Left lobe of liver (tissue), 2 donors: ENCODE measurements around the gene TMEM175. TPM values are rescaled to one million over a fixed set of nuclear protein-coding genes. Genes with fewer than 3 reads are reported as not detected.
A peak's percentile ranks its signal among the peaks of the same experiment; 100 is the strongest.

Experiments used
- ATAC-seq: fragments of 200-7000 bp; cut with Tn5 transposase; one replicate; pipeline ENCODE4 v1.9.1; 2020; ENCODE audit warnings: mild to moderate bottlenecking, moderate library complexity
- DNase-seq: peaks from one replicate; pipeline ENCODE4 v3.0.0-alpha.2; 2020; ENCODE audit warnings: low spot score
- total RNA-seq: library from RNA; stranded (reverse); gene quantifications from one replicate; pipeline ENCODE4 v1.2.1, GENCODE V29; 2021
- donor health status: DM: no; HTN: no; CAD: no; lungs with moderate emphysema.
- donor health status: DM: no; HTN: yes; CAD: no.

The TMEM175 gene
- total RNA-seq, 1 donor from 2014 or later = 39.2 TPM

DNA sequence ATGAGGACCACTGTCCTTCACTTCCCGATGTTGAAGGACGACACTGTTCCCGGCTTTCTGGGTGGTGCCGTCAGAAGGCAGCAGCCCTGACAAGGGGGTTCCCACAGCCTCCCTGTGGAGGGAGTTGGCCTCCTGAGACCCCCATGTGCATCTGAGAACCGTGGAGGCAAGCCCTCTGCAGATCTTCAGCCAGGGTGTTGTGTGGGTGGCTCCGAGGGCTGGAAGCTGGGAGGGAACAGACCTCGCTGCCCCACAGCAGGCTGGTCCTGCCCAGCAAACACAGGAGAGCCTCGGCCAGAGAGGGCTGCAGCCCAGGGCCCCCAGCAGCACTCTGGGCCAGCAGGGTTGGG lies 24.9 kb downstream of the TMEM175 start:
- no peak for ATAC-seq
- DNase-seq = no peak

DNA sequence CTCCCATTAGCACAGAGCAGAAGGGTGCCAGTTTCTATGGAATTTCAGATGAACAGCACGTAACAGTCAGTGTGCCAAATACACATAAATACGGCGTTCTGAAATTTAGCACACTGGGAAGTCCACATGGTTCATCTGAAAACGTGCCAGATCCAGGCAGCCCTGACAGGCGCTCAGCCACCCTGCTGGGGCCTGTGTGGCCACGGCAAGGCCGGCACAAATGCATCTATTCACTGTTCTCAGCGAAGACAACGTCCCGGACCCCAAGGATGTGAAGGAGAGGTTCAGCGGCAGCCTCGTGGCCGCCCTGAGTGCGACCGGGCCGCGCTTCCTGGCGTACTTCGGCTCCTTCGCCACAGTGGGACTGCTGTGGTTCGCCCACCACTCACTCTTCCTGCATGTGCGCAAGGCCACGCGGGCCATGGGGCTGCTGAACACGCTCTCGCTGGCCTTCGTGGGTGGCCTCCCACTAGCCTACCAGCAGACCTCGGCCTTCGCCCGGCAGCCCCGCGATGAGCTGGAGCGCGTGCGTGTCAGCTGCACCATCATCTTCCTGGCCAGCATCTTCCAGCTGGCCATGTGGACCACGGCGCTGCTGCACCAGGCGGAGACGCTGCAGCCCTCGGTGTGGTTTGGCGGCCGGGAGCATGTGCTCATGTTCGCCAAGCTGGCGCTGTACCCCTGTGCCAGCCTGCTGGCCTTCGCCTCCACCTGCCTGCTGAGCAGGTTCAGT lies 25.5 kb downstream of the TMEM175 start:
- DNase-seq (no peak), ATAC-seq (no peak)

DNA sequence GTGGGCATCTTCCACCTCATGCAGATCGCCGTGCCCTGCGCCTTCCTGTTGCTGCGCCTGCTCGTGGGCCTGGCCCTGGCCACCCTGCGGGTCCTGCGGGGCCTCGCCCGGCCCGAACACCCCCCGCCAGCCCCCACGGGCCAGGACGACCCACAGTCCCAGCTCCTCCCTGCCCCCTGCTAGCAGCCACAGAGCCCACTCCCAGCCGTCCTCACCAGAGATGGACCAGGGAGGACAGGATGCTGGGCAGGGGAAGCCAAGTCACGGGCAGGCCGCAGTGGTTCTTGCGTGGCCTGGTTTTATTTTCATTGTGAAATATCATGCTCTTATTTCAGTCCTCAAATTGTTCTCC lies 26.0 kb downstream of the TMEM175 start:
- ATAC-seq = no peak

DNA sequence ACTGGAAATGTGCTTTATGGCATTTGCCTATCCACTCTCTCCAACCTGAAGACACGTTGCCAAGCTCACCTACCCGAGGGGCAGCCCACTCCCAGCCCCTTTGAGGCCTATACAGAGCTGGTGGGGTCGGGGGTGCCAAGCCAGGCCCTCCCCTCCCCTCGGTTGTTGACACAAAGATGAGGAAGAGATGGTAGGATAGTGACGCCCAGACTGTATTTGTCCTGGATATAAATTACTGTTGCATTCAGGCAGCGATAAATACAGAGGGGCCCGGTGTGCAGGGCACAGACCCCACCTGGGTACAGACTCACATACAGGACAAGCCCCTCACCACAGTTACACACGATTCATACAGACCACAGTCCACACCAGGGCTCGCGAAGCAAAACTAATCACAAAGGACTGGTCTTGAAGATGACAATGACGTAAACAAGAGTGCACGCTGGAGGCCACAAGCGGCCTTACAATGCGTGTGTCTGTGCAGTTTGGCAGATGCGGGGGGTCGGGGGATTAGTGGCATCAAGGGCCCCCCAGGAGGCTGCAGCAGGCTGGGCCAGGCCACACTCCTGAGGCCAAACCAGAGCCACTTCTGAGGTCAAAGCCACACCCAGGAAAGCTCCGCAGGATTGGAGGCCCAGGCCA lies 26.6 kb downstream of the TMEM175 start:
- no peak for DNase-seq
- no peak for ATAC-seq

More for the DNA sequence above, 26.0 kb downstream of the TMEM175 start:
- DNase-seq = no peak

DNA sequence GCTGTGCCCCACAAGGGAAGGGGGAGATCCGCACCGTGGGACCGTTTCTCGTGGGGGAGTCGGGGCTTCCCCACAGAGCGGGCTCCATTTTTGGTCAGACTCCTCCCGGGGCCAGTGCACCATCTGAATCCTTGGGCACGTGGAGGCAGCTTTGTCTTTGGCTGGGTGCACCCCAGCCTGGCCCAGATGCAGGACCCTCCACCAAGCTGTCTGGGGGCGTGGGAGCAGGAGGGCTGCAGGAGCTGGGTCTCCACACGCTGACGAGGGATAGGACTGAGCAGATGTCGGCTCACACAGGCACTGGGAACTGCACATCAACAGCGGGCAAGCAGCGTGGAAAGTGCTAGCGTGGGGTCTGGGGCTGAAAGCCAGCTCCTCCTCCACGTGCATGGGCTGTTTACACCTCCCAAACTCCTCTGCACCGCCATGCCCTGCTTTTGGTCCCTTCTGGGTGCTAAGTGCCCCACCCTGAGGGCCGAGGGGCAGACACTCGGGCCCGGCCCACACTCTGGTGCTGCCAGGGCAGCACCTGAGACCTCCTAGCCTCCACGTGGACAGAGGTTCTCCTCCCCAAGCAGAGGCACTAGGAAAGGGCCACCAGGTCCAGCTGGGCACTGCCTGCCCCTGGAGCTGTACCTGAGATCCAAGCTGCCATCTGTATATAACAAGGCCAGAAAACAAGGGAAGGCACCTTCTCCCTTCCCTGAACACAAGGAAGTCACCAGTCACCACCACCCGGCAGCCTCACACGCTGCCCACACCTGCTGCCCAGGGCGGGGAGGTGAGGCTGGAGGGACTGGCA lies 27.3 kb downstream of the TMEM175 start:
- DNase-seq (no peak), ATAC-seq (peak; percentile 6)

DNA sequence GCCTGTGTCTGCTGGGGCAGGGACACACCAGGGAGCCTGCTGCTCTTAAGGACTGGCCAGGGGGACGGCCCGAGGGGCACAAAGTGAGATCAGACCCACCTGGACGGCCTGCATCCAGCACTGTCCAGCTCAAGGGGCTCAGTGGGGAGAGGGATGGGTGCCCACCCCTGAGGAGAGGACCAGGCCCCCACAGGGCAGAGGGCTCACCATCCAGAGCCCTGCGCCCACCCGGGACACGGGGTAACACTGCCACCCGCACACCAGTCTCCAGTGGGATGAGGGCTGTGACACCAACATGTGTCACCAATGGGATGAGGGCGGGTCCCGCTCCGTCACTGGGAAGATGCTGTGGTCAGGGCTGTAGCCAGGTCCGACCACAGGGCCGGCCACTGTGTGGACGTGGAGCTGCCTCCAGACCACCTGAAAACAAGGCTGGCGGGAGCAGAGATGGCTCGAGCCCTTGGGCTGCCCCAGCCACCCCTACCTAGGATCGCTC lies 27.9 kb downstream of the TMEM175 start:
- DNase-seq (no peak), ATAC-seq (peak; percentile 3)

DNA sequence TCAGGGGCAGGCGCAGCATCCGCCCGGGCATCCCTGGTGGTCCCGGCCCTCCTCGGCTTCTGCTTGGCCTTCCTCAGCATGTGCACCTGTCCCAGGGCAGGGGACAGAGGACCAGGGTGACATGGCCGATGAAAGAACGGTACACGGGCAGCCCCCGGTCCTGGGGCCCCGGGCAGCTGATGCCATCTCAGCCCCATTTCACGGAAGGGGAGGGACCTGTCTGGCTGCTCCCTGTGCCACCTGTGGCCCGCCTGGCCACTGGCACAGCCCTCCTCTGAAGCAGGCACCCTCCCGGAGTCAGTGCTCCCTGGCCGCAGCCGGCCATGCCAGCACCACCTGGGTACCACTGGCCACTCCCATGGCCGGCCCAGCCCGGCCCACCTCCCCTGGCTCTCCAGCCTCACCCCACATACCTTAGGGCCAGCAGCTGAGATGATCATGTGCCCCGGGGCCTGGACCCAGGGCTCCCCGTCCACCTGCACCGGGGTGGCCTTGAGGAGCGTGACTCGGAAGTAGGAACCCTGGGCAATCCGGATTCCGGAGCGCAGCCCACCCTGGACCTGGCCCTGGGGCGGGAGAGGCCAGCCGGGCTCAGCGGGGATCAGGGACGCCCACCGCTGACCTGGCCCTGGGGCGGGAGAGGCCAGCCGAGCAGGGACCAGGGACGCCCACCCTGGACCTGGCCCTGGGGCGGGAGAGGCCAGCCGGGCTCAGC lies 28.5 kb downstream of the TMEM175 start:
- DNase-seq (no peak), ATAC-seq (peak; percentile 4)

DNA sequence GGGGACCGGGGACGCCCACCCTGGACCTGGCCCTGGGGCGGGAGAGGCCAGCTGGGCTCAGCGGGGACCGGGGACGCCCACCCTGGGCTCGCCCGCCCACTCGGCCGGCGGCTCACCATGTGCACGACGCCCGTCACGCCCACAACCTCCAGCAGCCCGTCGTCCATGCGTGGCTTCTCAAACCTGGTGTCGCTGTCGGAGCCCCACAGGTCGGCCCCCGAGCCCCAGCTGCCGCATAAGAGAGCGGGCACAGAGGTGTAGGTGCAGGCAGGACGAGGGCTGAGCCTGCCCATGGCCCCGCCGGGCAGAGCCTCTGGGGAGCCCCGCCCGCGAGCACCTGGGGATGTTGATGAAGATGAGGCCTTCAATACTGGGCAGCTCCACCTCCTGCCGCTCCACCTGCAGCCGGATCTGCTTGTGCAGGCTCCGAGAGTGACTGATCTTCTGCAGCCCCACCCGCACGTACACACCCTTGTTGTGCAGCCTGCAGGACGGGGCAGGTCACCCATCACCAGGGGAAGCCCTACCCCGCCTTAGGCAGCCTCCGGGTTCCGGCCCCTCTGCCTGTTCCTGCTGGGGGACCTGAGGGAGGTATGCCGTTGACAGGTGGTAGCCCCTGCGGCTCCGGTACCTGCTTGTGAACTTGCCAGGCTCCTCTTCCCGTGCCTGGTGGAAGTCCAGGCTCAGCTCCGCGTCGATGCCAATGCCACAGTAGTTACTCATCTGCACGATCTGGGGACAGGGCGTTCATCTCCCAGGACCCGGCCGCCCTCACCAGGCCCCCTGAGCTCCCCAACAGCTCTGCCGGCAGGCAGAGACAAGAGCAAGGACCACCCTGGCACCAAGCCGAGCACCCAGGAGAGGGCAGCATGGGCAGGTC lies 29.3 kb downstream of the TMEM175 start:
- DNase-seq (no peak), ATAC-seq (no peak)

DNA sequence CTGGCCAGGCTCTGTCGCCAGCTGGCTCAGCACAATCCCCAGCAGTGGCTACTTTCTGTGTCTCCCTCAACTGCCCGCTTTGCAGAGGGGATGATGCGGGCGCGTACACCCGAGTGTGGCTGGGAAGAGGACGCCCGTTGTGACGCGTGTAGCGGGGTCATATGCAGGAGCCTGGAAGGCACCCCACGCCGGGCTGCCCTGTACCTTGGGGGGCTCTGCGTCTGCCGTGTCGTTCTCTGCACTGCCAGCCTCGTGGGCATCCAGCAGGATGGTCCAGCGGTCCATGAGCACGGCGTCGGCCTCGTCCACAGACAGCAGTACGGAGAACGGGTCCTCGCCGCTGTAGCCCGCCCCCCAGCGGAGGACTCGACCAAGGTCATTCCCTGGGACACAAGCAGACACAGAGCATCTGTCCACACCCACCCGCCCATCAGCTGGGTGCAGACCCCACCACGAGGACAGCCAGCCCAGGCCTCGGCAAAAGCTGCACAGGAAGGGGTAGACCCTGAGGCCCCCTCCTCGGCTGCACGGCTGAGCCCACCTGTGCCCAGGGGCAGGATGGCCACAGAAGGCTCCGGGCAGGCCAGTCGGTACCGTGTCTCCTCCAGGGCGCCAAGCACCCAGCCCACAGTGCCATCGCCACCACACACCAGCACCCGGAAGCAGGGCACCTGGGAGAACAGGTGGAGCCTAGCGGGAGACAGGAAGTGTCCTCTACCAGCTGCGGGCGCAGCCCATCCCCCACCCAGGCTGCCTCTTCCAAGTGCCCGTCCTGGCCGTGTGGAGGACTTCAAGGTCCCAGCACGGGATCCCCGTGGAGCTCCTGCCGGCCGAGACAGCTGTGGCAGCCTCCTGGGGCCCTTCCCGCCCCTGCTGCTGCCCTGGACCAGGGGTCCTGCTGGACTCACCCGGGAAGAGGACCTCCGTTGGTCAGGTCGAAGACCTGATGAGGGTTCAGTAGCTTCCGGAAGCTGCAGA lies 30.3 kb downstream of the TMEM175 start:
- DNase-seq = no peak
- no peak for ATAC-seq

DNA sequence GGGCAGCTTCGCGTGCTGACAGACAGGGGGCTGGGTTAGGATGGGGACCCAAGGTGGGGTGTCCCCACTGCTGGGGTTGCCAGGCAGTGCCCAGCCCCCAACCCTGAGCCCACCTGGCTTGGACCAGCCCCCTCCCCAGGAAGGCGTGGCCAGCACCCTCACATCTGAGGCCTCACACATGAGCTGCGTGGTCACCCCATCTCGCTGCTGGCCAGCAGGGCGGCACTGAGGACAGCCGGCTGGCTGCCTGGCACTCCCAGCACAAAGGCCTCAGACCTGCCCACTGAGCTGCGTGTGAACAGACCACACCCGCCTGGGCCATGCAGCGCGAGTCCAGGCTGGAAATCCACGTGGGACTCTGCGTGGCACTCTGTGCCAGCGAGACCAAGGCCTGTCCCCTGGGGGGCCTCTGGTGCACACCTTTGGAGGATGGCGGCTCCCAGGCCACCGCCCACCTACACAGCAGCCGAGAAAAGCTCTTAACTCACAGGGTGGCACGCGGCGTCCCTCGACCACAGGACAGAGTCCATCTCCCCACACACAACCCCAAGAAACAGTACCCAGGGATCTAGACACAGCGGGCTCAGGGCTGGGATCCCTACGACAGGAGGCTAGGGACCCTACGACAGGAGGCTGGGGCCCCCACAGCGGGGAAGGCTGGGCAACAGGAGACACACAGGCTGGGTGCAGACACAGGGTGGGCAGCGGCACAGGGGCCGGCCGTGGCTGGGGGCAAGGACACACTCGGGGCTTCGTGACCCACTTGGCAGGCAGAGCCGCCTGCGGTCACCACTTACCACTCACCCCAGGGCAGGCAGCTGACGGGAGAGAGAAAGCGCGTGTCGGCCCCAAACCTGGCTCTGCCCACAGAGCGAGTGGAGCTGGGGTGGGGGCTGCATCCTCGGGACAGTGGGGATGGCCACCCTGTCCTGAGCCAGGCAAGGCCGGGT lies 31.3 kb downstream of the TMEM175 start:
- DNase-seq (no peak), ATAC-seq (no peak)

DNA sequence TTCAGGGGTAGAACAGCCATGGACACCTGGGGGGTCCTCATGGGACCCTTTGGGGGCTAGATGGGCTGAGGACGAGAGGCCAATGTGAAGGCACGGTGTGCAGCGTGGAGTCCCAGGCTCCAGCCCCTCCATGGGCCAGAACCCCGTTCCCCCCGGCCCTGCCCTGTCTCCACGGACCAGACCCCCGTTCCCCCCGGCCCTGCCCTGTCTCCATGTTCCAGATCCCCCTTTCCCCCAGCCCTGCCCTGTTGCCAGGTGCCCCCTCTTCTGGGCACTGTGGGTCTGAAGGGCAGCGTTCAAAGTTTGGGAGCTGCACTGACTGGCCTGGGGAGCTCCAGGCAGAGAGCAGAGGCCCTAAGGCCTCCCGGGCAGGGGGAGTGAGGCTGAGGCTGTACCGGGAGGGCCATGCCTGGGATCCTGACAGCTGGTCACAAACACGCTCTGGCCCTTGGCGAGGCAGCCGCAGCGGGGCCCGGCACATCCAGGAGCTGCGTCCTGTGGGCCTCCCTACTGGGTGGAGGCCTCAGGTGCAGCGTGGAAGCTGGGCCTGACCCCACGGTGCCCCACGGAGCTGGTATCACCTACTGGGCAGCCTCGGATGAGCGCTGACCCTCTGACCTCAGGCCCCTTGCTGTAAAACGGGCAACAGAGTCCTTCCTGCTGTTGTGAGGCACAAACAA lies 32.2 kb downstream of the TMEM175 start:
- DNase-seq (no peak), ATAC-seq (no peak)

DNA sequence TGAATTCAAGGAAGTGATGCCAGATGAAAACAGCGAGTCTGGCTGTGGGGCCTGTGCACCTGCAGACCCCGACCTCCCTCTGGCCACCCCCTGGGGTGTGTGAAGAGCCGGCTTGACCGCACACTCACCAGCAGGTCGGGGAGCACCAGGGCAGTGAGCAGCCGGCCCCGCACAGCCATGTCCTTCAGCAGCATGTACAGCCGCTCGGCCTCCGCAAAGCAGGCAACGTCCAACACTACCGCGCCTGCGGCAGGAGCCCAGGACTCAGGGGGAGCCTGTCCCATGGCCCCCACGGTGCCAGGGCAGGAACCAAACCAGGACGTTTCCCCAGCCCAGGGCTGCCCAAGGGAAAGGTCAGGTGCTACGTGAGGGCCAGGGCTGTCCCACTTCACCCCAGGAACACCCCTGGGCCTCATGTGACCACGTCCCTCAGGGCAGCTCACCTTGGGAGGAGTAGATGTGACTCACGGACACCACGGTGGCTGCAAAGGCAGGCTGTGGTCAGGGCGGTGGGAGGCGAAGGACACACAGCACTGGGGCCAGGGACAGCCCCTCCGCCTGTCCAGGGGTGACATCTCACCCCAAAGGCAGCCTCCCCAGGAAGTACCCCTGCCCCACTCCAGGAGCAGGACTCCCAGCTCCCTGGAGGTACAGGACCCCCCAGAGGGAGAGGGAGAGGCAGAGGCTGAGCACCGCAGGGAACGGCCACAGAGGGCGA lies 32.9 kb downstream of the TMEM175 start:
- ATAC-seq = no peak

DNA sequence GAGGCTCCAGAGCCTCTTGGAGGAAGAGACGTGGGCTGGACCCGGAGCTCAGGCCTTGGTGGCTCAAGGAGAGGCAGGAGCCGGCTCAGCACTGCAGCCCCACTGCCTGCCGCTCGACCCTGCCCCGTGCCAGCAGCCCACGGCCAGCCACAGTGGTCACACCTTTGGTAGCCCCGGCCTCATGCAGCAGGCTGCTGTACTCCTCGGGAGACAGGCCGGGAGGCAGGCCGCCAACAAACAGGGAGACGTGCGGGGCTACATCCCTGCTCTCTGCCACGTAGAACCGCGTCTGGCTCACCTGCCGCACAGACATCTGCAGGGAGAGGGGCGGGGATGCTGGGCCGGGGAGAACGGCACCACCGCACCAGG lies 33.5 kb downstream of the TMEM175 start:
- DNase-seq (no peak), ATAC-seq (no peak)

More for the DNA sequence above, 32.9 kb downstream of the TMEM175 start:
- no peak for DNase-seq

DNA sequence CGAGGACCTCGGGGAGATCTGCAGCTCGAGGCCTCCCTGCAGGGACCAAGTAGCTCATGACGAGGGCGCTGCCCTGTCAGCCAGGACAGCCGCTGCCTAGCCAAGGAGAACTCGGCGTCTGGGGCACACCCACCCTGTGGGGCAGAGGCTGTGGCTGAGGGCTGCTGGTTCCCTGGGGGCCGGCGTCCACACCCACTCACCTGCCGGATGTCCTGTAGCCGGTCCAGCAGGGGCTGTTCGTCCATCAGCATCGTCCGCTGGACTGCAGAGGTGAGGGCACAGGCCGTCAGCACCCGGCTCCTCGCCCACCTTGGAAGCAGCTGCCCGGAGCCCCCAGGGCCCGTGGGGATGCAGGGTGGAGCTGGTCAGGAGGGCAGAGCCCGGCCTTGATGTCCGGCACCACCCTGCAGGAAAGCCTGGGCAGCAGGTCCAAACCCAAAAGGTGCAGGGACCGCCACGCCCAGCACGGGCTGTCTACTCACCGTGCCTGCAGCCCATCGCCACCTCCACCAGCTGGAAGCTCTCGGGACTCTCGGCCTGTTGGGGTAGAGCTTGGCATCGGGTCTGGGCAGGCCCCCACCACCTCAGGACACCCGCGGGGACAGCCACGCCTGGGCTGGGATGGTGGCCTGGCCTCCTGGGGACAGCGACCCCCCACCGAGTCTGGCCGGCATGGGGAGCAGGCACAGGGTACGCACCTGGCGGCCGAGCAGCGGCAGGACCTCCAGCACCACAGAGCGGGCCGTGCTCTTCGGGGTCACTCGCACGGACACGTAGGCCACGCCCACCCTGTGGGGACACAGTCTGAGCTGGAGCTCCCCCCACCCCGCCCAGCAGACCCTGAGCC lies 34.2 kb downstream of the TMEM175 start:
- DNase-seq = no peak
- no peak for ATAC-seq
